ENCODE measurements around the gene SLC25A34. TPM values are rescaled to one million over a fixed set of nuclear protein-coding genes. Genes with fewer than 3 reads are reported as not detected.

The SLC25A34 gene
- total RNA-seq, 1 donor from 2014 or later = 5.8 TPM

DNA sequence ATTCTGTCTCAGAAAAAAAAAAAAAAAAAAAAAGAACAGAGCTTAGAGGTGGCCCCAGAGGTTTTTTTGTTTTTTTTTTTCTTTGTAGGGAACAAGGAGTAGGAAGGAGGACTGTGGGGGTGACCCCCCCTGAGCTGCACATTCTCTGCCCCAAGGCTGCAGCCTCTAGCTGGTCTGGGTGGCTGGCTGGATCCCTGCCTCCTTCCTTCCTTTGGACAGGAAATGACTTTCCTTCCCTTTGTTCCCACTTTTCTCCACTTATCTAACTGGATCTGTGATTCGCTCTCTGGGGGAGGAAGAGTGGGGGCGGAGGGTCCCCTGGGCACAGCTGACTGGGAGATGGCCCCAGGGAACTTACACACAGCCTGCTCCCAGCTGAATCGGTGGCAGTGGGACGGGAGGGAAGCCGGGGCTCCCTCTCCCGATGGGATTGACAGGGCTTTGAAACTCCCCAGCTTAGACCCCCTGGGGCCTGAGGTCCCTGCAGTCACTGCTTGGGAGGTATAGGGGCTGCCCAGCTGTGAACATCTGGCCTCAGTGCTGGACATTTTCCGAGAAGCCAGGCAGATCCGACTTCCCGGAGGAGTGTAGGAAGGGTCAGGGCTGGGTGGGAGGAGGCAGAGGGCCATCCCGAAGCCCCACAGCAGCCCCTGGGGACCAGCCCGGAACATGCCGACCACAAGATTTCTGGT is 24.6 kb downstream of the SLC25A34 start:
- CTCF ChIA-PET = interaction anchor here (0.6 kb wide), 1 partner anchor 80 kb away, joined by 3 read pairs; no protein-coding TSS in a partner anchor
- Mint-ChIP-seq H3K36me3 (ENCODE audit: low read depth) (no peaks in the 10 kb centered on the region), H3K4me1 (peaks cover 18% of the 10 kb centered on the region)

GRCh38 chr1:15761366-15762128 is 25.5 kb downstream of the SLC25A34 start:
- ATAC-seq (ENCODE audit: low read depth) (no peak), DNase-seq (no peak)
- Mint-ChIP-seq H3K4me1 (peaks cover 12% of the 10 kb centered on the region), H3K4me3 (no peak overlapping the region), H3K27ac (no peak overlapping the region), H3K27me3 (peaks cover 34% of the 10 kb centered on the region), H3K36me3 (ENCODE audit: low read depth) (no peaks in the 10 kb centered on the region), H3K9me3 (no peaks in the 10 kb centered on the region)
- ChIA-PET CTCF (no interaction called here), POLR2A (interaction anchor here (0.6 kb wide), 1 partner anchor 90 kb away, joined by 3 read pairs; no protein-coding TSS in a partner anchor)
- intact Hi-C loops (cut with micrococcal nuclease) = no loop called here
- TF ChIP-seq CTCF (IDR thresholded peaks at IDR 0.05) = no peak

More for the DNA sequence above, 24.6 kb downstream of the SLC25A34 start:
- no peak for ATAC-seq (ENCODE audit: low read depth)
- no peak overlapping the region for H3K4me3 Mint-ChIP-seq
- no peaks in the 10 kb centered on the region for H3K9me3 Mint-ChIP-seq
- no peak for TF ChIP-seq CTCF (IDR thresholded peaks at IDR 0.05)
- no peak for DNase-seq
- H3K27me3 Mint-ChIP-seq = peaks cover 42% of the 10 kb centered on the region
- no peak overlapping the region for H3K27ac Mint-ChIP-seq
- intact Hi-C loops (cut with micrococcal nuclease) = no loop called here
- POLR2A ChIA-PET = no interaction called here

DNA sequence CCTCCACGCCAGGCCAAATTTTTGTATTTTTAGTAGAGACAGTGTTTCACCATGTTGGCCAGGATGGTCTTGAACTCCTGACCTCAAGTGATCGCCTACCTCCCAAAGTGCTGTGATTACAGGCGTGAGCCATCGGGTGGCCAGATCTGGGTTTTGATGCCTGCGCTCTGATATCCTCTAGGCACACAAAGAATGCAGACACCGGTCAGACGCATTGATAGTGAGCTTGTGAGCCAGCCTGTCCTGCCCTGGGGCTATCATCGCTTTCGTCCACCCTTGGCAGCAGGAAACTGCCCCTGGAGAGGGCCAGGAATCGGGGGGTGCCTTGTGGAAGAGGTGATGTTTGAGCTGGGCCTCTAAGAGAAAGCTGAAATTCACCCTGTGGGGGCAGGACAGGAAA is 26.5 kb downstream of the SLC25A34 start:
- H3K27me3 Mint-ChIP-seq = peaks cover 29% of the 10 kb centered on the region
- DNase-seq = no peak
- ChIA-PET POLR2A (no interaction called here), CTCF (no interaction called here)
- no peak overlapping the region for H3K27ac Mint-ChIP-seq
- TF ChIP-seq CTCF (IDR thresholded peaks at IDR 0.05) = no peak
- H3K4me3 Mint-ChIP-seq = no peak overlapping the region
- H3K9me3 Mint-ChIP-seq = no peaks in the 10 kb centered on the region
- intact Hi-C loops (cut with micrococcal nuclease) = no loop called here
- H3K36me3 Mint-ChIP-seq (ENCODE audit: low read depth) = no peaks in the 10 kb centered on the region
- no peak for ATAC-seq (ENCODE audit: low read depth)
- peaks cover 7% of the 10 kb centered on the region for H3K4me1 Mint-ChIP-seq

DNA sequence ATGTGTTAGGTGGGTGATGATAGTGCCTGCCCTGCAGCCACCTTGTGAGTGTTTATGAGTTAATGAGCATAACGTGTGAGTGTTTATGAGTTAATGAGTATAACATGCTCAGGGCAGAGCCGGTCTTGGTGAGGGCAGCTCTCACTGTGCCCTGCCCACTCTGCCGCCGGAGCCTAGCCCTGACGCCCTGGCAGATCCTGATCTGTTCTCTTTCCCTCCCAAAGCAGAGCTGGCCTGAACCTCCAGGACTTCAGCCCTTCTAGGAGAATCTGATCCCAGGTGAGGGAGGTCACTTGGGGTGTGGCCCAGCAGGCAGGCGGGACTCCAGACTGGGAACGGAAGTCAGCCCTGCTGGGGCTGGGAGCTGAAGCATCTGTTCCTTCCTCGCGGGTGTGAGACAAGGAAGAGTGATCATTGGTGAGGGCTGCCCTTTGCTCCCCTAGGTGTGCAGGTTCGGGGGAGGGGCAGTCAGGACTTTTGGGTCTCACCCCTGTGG is 28.3 kb downstream of the SLC25A34 start:
- intact Hi-C loops (cut with micrococcal nuclease) = no loop called here
- no peaks in the 10 kb centered on the region for H3K9me3 Mint-ChIP-seq
- no peaks in the 10 kb centered on the region for H3K36me3 Mint-ChIP-seq (ENCODE audit: low read depth)
- CTCF ChIA-PET = no interaction called here
- POLR2A ChIA-PET = no interaction called here
- H3K27ac Mint-ChIP-seq = no peak overlapping the region
- no peak for TF ChIP-seq CTCF (IDR thresholded peaks at IDR 0.05)
- ATAC-seq (ENCODE audit: low read depth) (no peak), DNase-seq (no peak)
- peaks cover 29% of the 10 kb centered on the region for H3K27me3 Mint-ChIP-seq
- H3K4me3 Mint-ChIP-seq = no peak overlapping the region
- peaks cover 2% of the 10 kb centered on the region for H3K4me1 Mint-ChIP-seq

DNA sequence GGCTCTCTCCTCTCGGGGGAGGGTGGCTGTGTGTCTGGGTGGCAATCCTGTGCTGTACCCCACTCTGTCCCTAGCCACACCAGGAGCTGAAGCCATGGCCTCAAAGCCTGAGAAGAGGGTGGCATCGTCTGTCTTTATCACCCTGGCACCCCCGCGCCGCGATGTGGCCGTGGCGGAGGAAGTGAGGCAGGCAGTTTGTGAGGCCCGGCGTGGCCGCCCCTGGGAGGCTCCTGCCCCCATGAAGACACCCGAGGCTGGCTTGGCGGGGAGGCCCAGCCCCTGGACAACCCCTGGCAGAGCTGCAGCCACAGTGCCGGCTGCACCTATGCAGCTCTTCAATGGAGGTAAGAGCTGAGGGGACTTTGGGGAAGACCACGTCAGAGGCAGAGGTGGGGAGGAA is 28.8 kb downstream of the SLC25A34 start:
- POLR2A ChIA-PET = no interaction called here
- CTCF ChIA-PET = interaction anchor here (1.0 kb wide), 1 partner anchor 27 kb away, joined by 4 read pairs; no protein-coding TSS in a partner anchor
- H3K36me3 Mint-ChIP-seq (ENCODE audit: low read depth) = no peaks in the 10 kb centered on the region
- TF ChIP-seq CTCF (IDR thresholded peaks at IDR 0.05) = no peak
- DNase-seq (no peak), ATAC-seq (ENCODE audit: low read depth) (no peak)
- H3K4me1 Mint-ChIP-seq = no peaks in the 10 kb centered on the region
- H3K9me3 Mint-ChIP-seq = no peaks in the 10 kb centered on the region
- H3K4me3 Mint-ChIP-seq = no peak overlapping the region
- peaks cover 26% of the 10 kb centered on the region for H3K27me3 Mint-ChIP-seq
- no peak overlapping the region for H3K27ac Mint-ChIP-seq
- intact Hi-C loops (cut with micrococcal nuclease) = no loop called here

All from activated B cell treated with CpG ODN at 0.5 μM for 24 hours (primary cell).